ENCODE data around the gene DNAJB6.

DNA sequence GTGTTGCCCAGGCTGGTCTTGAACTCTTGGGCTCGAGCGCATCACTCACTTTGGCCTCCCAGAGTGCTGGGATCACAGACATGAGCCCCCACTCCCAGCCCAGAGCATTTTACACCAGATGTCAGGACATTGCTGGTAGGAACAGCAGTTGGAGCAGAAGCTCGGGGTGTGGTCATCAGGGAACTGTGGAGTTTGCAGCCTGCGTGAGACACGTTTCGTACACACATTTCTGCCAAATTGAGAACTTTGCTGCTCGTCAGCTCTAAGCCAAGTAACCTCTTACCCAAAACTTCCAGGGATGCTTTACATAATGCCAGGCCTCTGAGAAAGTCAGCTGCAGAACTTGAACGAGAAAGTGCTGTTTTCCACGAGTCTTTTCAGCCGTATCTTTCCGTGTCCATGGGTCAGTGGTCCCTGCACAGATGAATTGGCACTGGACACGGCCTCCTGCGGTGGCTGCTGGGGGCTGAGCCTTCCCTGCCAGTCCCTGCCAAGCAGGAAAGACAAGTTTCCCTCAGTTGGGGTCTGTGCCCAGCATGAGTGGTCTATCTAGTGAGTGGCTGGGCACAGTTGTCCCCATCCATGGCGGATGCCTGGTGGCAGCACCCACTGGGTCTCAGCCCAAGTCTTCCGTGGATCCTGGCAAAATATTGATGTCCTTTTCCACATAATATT lies 54.4 kb downstream of the DNAJB6 start:
- TF ChIP-seq EZH2phosphoT487 (IDR thresholded peaks at IDR 0.05; ENCODE audit: insufficient read depth, low read depth): no peak
- no peak for TF ChIP-seq EZH2 (IDR thresholded peaks at IDR 0.05; ENCODE audit: insufficient read depth, poor library complexity, severe bottlenecking)
